ENCODE measurements around the gene CHSY3. TPM values are rescaled to one million over a fixed set of nuclear protein-coding genes. Genes with fewer than 3 reads are reported as not detected.

Gene CHSY3
- total and polyA plus RNA-seq, 2 experiments from 2014 or later, result 0.44 to 3.0 TPM

GRCh38 chr5:129902816-129903215 is 1.4 kb upstream of the CHSY3 start (continued):
- TF ChIP-seq REST (IDR thresholded peaks at IDR 0.05; ENCODE audit: unreplicated experiment) (no peak), CTCF (conservative IDR thresholded peaks at IDR 0.05; ENCODE audit: low read depth in 2 of 2) (no peak), NANOG (IDR thresholded peaks at IDR 0.05; ENCODE audit: borderline replicate concordance) (no peak), POLR2AphosphoS5 (IDR thresholded peaks at IDR 0.05; ENCODE audit: low read depth) (no peak)

DNA sequence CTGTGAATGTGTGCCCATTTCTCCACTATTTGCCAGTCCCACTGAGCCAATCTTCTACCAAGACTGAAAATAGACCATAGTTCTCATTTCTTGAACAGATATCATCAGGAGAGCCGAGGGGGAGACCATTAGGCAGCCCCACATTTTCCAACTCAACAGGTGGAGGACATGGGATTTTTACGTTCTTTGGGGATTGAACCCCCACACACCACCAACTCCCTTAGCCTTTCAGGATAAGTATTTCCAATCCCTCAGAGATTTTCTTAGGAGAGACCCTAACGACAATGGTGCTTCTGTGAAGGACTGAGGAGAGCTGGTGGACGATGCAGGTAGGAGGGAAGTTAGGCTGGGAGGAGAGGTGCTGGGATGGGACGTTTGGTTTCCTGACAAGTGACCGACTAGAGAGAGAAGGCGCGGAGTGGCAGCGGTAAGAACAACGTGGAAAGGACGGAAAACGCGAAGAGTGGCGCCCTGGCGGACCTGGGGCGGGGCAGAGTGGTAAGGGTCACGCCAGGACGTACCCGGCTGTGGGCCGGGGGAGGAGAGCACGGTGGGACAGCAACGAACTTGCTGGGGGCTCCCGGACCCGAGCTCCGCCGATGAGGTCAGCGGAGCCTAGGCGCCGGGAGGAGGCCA is 681 bp upstream of the CHSY3 start:
- H3K36me3 Mint-ChIP-seq (ENCODE audit: low read depth), result no peaks in the 10 kb centered on the region; the same call in 2 of the 3 replicates
- DNase-seq (ENCODE audit: low spot score) (peak; percentile 30), ATAC-seq (peak; percentile 14)
- Histone ChIP-seq H4K20me1 (replicated peaks; ENCODE audit: insufficient read depth) (no peaks in the 10 kb centered on the region), H2AFZ (peak overlapping the region; percentile 99), H3K79me2 (replicated peaks; ENCODE audit: insufficient read depth) (no peaks in the 10 kb centered on the region), H3K27ac (ENCODE audit: low read depth) (no peak overlapping the region), H3F3A (replicated peaks; ENCODE audit: low read depth) (no peaks in the 10 kb centered on the region), H3K4me3 (peak overlapping the region; percentile 83), H3K9me2 (ENCODE audit: insufficient read depth) (no peaks in the 10 kb centered on the region), H3K27me3 (ENCODE audit: insufficient read depth) (peaks cover 53% of the 10 kb centered on the region), H3K4me2 (peak overlapping the region; percentile 93), H3K36me3 (ENCODE audit: insufficient read depth) (no peaks in the 10 kb centered on the region), H3K4me1 (ENCODE audit: insufficient read depth) (peaks cover 10% of the 10 kb centered on the region; the same call in 1 of the 2 replicates)
- peak overlapping the region; percentile 86 for H3K4me3 Mint-ChIP-seq
- peaks cover 9% of the 10 kb centered on the region for H3K4me1 Mint-ChIP-seq
- H3K27me3 Mint-ChIP-seq (ENCODE audit: insufficient read depth, low read depth, poor library complexity), result peaks cover 24% of the 10 kb centered on the region
- no peak overlapping the region for H3K27ac Mint-ChIP-seq
- TF ChIP-seq EZH2 (IDR thresholded peaks at IDR 0.05; ENCODE audit: low read depth, unreplicated experiment) (peak; percentile 39), JUNB (IDR thresholded peaks at IDR 0.05; ENCODE audit: unreplicated experiment) (no peak), ZNF114 (CRISPR knock-in tag; IDR thresholded peaks at IDR 0.05) (no peak), NANOG (IDR thresholded peaks at IDR 0.05; ENCODE audit: borderline replicate concordance) (no peak), EZH2phosphoT487 (IDR thresholded peaks at IDR 0.05; ENCODE audit: unreplicated experiment) (no peak)
- TF ChIP-seq, protein P1, sequence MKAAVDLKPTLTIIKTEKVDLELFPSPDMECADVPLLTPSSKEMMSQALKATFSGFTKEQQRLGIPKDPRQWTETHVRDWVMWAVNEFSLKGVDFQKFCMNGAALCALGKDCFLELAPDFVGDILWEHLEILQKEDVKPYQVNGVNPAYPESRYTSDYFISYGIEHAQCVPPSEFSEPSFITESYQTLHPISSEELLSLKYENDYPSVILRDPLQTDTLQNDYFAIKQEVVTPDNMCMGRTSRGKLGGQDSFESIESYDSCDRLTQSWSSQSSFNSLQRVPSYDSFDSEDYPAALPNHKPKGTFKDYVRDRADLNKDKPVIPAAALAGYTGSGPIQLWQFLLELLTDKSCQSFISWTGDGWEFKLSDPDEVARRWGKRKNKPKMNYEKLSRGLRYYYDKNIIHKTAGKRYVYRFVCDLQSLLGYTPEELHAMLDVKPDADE (IDR thresholded peaks at IDR 0.05), result no peak
- TF ChIP-seq, protein P2, sequence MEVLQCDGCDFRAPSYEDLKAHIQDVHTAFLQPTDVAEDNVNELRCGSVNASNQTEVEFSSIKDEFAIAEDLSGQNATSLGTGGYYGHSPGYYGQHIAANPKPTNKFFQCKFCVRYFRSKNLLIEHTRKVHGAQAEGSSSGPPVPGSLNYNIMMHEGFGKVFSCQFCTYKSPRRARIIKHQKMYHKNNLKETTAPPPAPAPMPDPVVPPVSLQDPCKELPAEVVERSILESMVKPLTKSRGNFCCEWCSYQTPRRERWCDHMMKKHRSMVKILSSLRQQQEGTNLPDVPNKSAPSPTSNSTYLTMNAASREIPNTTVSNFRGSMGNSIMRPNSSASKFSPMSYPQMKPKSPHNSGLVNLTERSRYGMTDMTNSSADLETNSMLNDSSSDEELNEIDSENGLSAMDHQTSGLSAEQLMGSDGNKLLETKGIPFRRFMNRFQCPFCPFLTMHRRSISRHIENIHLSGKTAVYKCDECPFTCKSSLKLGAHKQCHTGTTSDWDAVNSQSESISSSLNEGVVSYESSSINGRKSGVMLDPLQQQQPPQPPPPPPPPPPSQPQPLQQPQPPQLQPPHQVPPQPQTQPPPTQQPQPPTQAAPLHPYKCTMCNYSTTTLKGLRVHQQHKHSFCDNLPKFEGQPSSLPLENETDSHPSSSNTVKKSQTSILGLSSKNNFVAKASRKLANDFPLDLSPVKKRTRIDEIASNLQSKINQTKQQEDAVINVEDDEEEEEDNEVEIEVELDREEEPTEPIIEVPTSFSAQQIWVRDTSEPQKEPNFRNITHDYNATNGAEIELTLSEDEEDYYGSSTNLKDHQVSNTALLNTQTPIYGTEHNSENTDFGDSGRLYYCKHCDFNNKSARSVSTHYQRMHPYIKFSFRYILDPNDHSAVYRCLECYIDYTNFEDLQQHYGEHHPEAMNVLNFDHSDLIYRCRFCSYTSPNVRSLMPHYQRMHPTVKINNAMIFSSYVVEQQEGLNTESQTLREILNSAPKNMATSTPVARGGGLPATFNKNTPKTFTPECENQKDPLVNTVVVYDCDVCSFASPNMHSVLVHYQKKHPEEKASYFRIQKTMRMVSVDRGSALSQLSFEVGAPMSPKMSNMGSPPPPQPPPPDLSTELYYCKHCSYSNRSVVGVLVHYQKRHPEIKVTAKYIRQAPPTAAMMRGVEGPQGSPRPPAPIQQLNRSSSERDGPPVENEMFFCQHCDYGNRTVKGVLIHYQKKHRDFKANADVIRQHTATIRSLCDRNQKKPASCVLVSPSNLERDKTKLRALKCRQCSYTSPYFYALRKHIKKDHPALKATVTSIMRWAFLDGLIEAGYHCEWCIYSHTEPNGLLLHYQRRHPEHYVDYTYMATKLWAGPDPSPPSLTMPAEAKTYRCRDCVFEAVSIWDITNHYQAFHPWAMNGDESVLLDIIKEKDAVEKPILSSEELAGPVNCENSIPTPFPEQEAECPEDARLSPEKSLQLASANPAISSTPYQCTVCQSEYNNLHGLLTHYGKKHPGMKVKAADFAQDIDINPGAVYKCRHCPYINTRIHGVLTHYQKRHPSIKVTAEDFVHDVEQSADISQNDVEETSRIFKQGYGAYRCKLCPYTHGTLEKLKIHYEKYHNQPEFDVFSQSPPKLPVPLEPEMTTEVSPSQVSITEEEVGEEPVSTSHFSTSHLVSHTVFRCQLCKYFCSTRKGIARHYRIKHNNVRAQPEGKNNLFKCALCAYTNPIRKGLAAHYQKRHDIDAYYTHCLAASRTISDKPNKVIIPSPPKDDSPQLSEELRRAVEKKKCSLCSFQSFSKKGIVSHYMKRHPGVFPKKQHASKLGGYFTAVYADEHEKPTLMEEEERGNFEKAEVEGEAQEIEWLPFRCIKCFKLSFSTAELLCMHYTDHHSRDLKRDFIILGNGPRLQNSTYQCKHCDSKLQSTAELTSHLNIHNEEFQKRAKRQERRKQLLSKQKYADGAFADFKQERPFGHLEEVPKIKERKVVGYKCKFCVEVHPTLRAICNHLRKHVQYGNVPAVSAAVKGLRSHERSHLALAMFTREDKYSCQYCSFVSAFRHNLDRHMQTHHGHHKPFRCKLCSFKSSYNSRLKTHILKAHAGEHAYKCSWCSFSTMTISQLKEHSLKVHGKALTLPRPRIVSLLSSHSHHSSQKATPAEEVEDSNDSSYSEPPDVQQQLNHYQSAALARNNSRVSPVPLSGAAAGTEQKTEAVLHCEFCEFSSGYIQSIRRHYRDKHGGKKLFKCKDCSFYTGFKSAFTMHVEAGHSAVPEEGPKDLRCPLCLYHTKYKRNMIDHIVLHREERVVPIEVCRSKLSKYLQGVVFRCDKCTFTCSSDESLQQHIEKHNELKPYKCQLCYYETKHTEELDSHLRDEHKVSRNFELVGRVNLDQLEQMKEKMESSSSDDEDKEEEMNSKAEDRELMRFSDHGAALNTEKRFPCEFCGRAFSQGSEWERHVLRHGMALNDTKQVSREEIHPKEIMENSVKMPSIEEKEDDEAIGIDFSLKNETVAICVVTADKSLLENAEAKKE (CRISPR knock-in tag; IDR thresholded peaks at IDR 0.05), result no peak
- H3K9me3 Mint-ChIP-seq, result peaks cover 3% of the 10 kb centered on the region; the same call in 1 of the 3 replicates

All from GM23338 (cell line).